ENCODE measurements around the gene KCNIP3. TPM values are rescaled to one million over a fixed set of nuclear protein-coding genes. Genes with fewer than 3 reads are reported as not detected.

KCNIP3 gene
- total RNA-seq, 1 donor from 2014 or later = 3.0 TPM

DNA sequence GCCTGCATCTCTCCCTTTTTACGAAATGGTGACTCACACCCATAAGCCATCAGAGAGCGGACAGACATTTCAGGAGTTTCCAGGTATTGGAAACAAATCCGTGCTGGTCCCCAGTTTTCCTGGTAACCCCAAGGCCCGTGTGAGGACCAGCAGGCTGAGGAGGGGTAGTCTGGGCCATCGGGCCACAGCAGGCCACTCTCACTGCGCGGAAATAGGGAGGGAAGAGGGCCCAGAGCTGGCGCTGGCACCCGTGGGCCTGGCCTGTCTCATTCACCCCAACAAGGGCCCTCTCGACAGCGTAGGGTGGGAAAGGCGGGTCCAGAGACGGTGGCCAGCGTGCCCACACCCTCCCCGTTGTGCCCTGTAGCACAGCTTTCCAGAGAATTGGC lies 91.7 kb downstream of the KCNIP3 start:
- DNase-seq (no peak), ATAC-seq (no peak)
- Histone ChIP-seq H3K36me3 (no peaks in the 10 kb centered on the region), H3K9me3 (no peaks in the 10 kb centered on the region), H3K4me1 (no peaks in the 10 kb centered on the region), H3K27ac (no peak overlapping the region), H3K27me3 (no peaks in the 10 kb centered on the region), H3K4me3 (no peak overlapping the region)
- intact Hi-C loops (cut with DNase I) = no loop called here
- TF ChIP-seq, protein P1, sequence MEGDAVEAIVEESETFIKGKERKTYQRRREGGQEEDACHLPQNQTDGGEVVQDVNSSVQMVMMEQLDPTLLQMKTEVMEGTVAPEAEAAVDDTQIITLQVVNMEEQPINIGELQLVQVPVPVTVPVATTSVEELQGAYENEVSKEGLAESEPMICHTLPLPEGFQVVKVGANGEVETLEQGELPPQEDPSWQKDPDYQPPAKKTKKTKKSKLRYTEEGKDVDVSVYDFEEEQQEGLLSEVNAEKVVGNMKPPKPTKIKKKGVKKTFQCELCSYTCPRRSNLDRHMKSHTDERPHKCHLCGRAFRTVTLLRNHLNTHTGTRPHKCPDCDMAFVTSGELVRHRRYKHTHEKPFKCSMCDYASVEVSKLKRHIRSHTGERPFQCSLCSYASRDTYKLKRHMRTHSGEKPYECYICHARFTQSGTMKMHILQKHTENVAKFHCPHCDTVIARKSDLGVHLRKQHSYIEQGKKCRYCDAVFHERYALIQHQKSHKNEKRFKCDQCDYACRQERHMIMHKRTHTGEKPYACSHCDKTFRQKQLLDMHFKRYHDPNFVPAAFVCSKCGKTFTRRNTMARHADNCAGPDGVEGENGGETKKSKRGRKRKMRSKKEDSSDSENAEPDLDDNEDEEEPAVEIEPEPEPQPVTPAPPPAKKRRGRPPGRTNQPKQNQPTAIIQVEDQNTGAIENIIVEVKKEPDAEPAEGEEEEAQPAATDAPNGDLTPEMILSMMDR (IDR thresholded peaks at IDR 0.05) = no peak

DNA sequence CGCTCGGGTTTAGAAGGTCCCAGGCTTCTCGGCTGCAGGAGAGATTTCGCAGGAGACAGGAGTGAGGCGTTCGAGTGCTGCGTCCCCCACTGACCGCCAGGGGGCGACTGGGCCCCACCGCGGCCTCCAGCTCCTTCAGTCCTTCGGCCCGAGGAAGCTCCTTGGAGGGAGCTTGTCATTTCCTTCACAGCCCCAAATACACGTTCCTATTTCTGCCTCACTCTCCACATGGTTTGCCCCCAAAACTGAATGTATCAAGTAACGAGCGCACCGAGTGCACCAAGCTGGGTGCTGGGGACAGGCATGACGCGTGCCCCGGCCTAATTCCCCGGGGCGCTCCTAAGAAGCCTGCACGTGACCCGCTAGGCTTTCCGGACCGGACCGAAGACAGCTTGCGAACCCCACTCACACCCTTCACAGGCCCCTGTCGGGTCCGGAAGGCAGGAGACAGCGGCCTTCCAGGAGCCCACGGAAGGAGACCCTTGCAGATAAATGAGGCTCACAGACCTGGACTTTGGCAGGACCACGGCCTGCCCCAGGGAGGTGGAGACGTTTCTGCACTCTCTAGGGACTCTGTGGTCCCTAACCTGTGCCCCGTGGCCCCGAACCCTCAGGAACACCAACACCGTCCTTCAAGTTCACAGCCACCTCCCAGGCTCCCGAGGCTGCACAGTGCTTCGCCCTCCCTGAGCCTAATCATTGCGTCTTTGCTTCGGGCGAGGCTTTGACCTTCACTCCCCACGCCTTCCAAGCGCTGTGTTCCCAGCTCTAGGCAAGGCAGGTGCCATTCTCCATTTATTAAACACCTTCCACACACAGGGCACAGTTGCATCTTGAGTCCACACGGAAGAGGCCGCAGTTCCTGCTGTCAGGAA lies 92.3 kb downstream of the KCNIP3 start:
- Histone ChIP-seq H3K4me1 (no peaks in the 10 kb centered on the region), H3K36me3 (no peaks in the 10 kb centered on the region), H3K4me3 (no peak overlapping the region), H3K27me3 (no peaks in the 10 kb centered on the region), H3K9me3 (no peaks in the 10 kb centered on the region), H3K27ac (no peak overlapping the region)
- intact Hi-C loops (cut with DNase I) = no loop called here
- ATAC-seq = peak; percentile 88
- peak; percentile 82 for DNase-seq
- TF ChIP-seq, protein P1 (IDR thresholded peaks at IDR 0.05) = peak; percentile 91

DNA sequence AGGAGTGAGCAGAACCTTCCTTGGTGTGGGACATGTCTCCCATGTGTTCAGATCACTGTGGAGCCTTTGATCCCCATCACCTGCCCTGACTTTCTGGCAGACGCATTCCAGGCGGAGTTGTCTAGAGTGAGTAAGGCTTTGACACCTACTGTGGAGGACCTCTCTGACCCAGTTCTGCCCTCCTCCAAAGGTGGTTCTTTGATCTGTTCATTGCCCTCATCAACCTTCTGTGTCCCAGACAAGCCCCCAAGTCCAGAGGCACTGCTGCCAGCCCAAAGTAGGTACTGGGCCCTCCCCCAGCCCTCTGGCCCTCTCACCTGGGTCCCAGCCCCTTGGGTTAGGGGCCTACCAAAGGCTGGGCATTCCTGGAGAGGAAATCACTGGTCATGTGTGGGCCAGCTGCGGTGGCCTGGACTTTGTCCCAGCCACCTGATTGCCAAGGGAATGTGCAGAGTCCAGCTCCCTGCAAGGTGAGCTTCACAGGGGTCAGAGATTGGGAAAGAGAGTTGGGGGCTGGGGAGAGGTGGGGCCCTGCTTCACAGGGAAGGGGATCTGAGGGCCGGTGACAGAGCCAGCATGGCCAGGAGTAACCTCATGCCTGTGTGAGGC lies 93.2 kb downstream of the KCNIP3 start:
- no peak for ATAC-seq
- no peak for DNase-seq
- no peaks in the 10 kb centered on the region for H3K27me3 ChIP-seq
- intact Hi-C loops (cut with DNase I) = no loop called here
- H3K27ac ChIP-seq = no peak overlapping the region
- TF ChIP-seq, protein P1 (IDR thresholded peaks at IDR 0.05) = no peak
- no peaks in the 10 kb centered on the region for H3K4me1 ChIP-seq
- H3K36me3 ChIP-seq = no peaks in the 10 kb centered on the region
- H3K9me3 ChIP-seq = no peaks in the 10 kb centered on the region
- H3K4me3 ChIP-seq = no peak overlapping the region

DNA sequence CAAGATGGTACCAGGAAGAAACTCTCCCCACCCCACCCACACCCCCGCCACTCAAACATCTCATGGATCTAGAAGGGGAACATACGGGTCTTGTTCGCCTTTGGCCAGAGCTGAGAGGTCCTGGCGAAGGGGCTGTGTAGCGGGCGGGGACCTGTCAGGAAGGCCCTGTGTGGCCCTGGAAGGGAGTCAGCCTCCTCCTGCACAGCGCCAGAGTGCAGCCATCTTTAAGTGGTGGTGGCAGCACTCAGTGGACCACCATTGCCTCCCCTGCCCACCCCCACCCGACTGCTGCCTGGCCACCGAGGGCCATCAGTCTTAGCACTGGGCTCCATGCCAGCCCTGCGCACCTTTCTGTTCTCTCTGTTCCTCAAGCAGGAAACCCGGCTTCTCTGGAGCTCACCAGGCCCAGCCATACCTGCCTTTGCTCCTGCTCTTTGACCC lies 93.8 kb downstream of the KCNIP3 start:
- H3K4me1 ChIP-seq = no peaks in the 10 kb centered on the region
- H3K27me3 ChIP-seq = no peaks in the 10 kb centered on the region
- no peak overlapping the region for H3K27ac ChIP-seq
- no peaks in the 10 kb centered on the region for H3K9me3 ChIP-seq
- H3K36me3 ChIP-seq = no peaks in the 10 kb centered on the region
- ATAC-seq (no peak), DNase-seq (no peak)
- intact Hi-C loops (cut with DNase I) = no loop called here
- H3K4me3 ChIP-seq = no peak overlapping the region
- TF ChIP-seq, protein P1 (IDR thresholded peaks at IDR 0.05) = no peak

DNA sequence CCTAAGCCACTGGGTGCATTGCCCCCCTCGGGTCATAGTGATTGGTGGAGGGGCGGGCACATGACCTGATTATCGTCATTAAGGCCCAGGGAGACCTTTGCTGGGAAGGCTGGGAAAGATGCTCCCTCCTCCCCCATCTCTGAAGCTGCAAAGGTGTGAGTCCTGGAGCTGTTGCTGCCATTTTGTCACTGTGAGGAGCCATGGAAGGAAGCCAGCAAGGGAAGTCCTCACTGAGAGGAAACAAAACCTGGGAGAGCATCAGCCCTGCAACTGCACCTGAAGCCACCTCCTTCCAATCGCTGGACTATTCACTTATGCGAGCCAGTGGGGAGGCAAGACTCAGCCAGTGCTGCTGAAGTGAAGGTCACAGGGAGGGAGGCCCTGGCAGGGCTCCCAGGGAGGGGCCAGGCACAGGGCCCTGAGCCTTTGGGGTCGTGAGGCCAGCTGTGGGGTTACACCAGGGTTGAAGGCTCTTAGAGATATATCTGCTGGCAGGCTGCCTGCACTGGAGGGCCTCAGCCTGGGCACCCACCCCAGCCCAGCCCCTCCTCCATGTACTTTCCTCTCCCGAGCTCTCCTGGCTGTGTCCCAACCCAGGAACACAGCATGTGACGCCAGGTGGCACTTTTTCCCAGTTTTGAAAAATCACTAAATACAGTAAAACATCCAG lies 94.6 kb downstream of the KCNIP3 start:
- H3K27me3 ChIP-seq = no peaks in the 10 kb centered on the region
- intact Hi-C loops (cut with DNase I) = no loop called here
- no peak overlapping the region for H3K27ac ChIP-seq
- DNase-seq = peak; percentile 12
- no peak overlapping the region for H3K4me3 ChIP-seq
- no peaks in the 10 kb centered on the region for H3K9me3 ChIP-seq
- H3K36me3 ChIP-seq = no peaks in the 10 kb centered on the region
- no peaks in the 10 kb centered on the region for H3K4me1 ChIP-seq
- TF ChIP-seq, protein P1 (IDR thresholded peaks at IDR 0.05) = no peak
- ATAC-seq = no peak
